Effector memory CD4-positive, alpha-beta T cell (primary cell): ENCODE data around the gene ZBTB45.

Experiments used
- DNase-seq, 3 donors: peaks; one replicate each; pipeline ENCODE4 v3.0.0-alpha.2; 2020
- H3K27ac ChIP-seq: 2 replicates; pipeline ENCODE4 v1.7.0; 2013; ENCODE audit warnings: mild to moderate bottlenecking, low read length, moderate library complexity; ENCODE audit not compliant: insufficient read depth, poor library complexity, severe bottlenecking
- H3K27me3 ChIP-seq: replicated peaks from 2 replicates; pipeline ENCODE4 v1.7.0; 2013; ENCODE audit warnings: mild to moderate bottlenecking, low read length; ENCODE audit not compliant: insufficient read depth, control insufficient read depth, poor library complexity, severe bottlenecking
- H3K36me3 ChIP-seq: 2 replicates; pipeline ENCODE4 v1.7.0; 2013; ENCODE audit warnings: mild to moderate bottlenecking, low read length, moderate library complexity; ENCODE audit not compliant: control insufficient read depth, insufficient read depth
- H3K4me1 ChIP-seq: 2 replicates; pipeline ENCODE4 v1.7.0; 2013; ENCODE audit warnings: low read length, mild to moderate bottlenecking; ENCODE audit not compliant: control insufficient read depth, insufficient read depth, poor library complexity, severe bottlenecking
- H3K4me3 ChIP-seq: 2 replicates; pipeline ENCODE4 v1.7.0; 2013; ENCODE audit warnings: low read length, low read depth, mild to moderate bottlenecking; ENCODE audit not compliant: insufficient read depth, poor library complexity, severe bottlenecking
- H3K9me3 ChIP-seq: 2 replicates; pipeline ENCODE4 v1.7.0; 2013; ENCODE audit warnings: mild to moderate bottlenecking, low read length, moderate library complexity; ENCODE audit not compliant: control insufficient read depth
- total RNA-seq, 3 donors: gene quantifications; one replicate each; lab custom pipeline; 2026; lab: John Stamatoyannopoulos, UW

Gene ZBTB45
- total RNA-seq = 6.2 to 12.0 (median 8.0) reads per million in 3 donors

DNA sequence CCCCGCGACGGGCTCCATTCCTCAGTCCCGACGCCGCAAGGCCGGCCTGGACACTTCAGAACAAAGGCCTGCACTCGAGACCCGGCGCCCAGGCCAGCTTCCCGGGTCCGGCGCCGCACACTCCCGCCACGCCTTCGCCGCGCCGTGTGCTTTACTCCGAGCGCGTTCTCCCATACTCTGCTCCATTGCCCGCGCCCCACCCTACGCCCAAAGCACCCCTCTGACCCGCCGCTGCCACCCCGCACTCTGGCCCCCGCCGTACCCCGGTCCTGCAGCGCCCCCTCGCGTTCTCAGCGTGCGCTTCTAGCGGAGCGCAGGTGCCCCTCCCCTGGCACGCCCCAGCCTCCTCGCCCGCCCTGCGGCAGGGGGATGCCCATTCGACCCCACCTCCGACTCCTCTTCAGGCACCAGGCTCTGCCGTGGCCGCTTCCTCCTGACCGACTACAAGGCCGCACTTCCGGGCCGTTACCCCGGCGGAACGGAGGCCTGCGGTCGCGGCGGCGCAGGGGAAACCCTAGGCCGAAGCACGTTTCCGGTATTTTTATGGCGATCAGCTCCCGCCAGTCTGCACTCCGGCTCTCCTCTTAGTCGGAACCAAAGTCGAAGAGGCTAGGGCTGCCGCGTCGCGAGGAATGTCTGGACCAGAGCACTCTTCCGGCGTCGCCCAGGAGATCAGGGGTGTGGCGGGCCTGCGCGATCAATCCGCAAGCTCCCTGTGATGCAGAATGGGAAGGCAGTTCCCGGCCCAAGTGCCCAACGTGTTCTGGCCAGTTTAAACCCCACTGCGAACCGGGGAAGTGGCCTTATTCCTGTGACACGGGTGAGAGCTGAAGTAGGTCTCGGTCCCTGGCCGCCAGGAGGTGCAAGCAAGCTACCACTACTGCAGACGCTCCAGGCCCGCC lies at the start of gene ZBTB45:
ZBTB45 (minus strand) TSS at position 456 of the 902 bp plus-strand sequence. CDS start 2,137 bp downstream, outside the sequence.
- peak; percentile 80 to 84 (median 84) for DNase-seq
- H3K27me3 ChIP-seq = no peaks in the 10 kb centered on the region
- H3K36me3 ChIP-seq = peaks cover 16% of the 10 kb centered on the region
- no peaks in the 10 kb centered on the region for H3K9me3 ChIP-seq
- H3K4me1 ChIP-seq = peaks cover 16% of the 10 kb centered on the region
- peak within 1 kb of the TSS; percentile 61 for H3K4me3 ChIP-seq
- H3K27ac ChIP-seq = peak within 1 kb of the TSS; percentile 73

DNA sequence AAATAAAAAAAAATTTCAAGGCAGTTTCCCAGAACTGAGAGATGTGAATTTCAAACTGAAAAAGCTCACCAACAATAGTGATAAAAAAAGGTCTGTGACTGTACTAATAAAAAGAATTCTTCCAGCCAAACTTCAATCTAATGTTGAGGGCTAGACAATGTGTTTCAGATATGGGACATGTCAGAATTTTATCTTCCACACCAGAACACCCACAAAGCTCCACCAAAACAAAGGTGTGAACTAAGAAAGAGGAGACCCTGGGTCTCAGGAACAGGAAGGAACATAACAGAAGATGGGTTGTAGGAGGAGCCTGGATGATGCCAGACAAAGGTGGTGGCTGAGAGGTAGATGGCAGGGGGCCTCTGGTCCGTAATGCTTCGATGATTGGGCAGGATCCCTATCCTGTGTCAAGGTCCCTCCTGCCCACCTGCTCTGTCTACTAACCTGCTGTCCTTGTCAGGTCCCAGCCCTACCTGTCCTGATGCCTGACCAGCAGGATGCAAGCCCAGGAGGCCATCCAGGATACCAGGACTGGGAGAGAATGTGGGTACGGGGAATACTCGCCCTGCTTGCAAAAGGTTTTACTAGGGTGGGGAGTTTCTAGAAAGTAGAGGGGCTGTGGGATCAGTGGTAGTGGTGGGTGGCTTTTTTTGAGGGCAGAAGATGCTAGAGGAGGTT lies 49.0 kb upstream of the ZBTB45 start:
- Histone ChIP-seq H3K4me1 (peaks cover 9% of the 10 kb centered on the region), H3K36me3 (peaks cover 4% of the 10 kb centered on the region), H3K27me3 (no peaks in the 10 kb centered on the region), H3K4me3 (no peak overlapping the region), H3K9me3 (no peaks in the 10 kb centered on the region), H3K27ac (no peak overlapping the region)
- DNase-seq = no peak

DNA sequence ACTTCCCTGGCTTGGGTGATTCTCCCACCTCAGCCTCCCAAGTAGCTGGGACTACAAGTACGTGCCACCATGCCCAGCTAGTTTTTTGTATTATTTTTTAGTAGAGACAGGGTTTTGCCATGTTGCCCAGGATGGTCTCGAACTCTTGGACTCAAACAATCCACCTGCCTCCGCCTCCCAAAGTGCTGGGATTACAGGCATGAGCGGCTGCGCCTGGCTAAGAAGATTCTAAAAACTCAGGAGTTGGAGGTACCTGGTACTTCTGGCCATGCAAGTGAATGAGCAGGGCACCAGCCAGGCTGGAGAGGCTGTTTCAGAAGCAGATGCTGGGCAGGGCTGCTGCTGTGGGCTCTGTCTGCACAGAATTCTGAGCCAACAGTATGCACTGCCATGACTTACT lies 47.4 kb upstream of the ZBTB45 start:
- H3K27ac ChIP-seq = no peak overlapping the region
- peaks cover 4% of the 10 kb centered on the region for H3K36me3 ChIP-seq
- no peak for DNase-seq
- no peaks in the 10 kb centered on the region for H3K27me3 ChIP-seq
- H3K4me1 ChIP-seq = peaks cover 15% of the 10 kb centered on the region
- no peaks in the 10 kb centered on the region for H3K9me3 ChIP-seq
- no peak overlapping the region for H3K4me3 ChIP-seq

DNA sequence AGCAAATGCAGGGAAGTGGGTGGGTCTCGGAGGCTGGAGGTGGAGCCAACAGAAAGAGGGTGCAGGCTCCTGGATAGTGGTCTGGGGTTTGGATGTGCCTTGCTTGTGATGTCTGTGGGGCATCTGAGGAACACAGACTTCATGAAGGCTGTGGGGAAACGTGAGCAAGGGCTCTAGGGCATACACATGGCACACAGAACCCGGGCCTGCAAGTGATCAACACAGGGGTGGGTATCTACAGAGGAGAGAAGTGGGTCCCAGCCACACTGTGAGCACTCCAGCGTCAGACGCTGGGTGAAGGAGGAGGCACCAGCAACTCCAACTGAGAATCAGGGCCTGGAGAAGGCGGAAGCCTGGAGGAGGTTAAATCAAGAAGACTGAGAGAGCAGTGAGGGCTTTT lies 44.2 kb upstream of the ZBTB45 start:
- DNase-seq = no peak
- H3K9me3 ChIP-seq = no peaks in the 10 kb centered on the region
- no peaks in the 10 kb centered on the region for H3K36me3 ChIP-seq
- H3K27me3 ChIP-seq = no peaks in the 10 kb centered on the region
- H3K4me3 ChIP-seq = no peak overlapping the region
- peaks cover 24% of the 10 kb centered on the region for H3K4me1 ChIP-seq
- H3K27ac ChIP-seq = no peak overlapping the region

DNA sequence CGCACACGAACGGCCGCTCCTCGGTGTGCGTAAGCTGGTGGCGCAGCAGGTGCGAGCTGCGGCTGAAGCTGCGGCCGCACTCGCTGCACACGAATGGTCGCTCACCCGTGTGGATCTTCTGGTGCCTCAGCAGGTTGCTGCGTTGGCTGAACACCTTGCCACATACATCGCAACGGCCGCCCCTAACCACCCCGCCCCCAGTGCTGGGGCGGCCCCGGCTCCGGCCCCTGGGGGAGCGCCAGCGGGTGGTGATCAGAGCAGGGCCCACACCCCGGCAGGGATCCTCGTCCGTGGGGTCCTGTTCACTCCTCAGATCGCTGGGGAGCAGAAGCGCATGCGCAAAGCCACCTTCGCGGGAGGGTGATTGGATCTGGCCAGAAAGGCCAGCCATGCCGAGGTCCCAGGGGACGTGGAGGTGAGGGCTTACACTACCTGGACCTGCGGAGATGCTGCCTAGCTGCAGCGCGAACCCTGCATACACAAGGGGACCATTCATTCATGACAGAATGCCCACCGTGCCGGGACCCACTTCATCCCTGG lies 43.5 kb upstream of the ZBTB45 start:
- peak overlapping the region; percentile 65 for H3K4me3 ChIP-seq
- no peaks in the 10 kb centered on the region for H3K9me3 ChIP-seq
- H3K27ac ChIP-seq = no peak overlapping the region
- H3K27me3 ChIP-seq = no peaks in the 10 kb centered on the region
- no peak for DNase-seq
- H3K4me1 ChIP-seq = peaks cover 24% of the 10 kb centered on the region
- no peaks in the 10 kb centered on the region for H3K36me3 ChIP-seq

DNA sequence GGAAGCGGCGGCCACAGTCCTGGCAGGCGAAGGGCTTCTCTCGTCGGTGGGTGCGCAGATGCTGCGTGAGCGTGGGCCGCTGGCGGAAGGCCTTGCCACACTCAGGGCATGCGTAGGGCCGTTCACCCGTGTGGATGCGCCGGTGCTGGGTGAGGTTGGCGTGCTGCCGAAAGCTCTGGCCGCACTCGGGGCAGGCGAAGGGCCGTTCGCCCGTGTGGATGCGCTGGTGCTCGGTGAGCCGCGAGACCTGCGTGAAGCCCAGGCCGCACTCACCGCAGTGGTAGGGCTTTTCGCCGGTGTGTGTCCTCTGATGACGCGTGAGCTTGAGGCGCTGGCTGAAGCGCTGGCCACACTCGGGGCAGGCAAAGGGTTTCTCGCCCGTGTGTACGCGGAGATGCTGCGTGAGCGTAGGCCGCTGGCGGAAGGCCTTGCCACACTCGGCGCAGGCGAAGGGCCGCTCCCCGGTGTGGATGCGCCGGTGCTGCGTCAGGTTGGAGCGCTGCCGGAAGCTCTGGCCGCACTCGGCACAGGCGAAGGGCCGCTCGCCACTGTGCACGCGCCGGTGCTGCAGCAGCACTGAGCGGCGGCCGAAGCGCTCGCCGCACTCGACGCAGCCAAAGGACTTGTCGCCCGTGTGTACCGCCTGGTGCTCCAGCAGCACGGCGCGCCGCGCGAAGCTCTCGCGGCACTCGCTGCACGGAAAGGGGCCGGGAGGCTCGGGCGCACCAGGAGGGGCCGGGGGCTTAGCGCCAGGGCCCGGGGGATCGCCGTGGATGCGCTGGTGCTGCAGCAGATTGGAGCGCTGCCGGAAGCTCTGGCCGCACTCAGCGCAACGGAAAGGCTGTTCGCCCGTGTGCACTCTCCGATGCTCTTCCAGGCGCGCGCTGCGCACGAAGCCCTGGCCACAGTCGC lies 42.8 kb upstream of the ZBTB45 start:
- Histone ChIP-seq H3K4me3 (peak overlapping the region; percentile 65), H3K27ac (peak overlapping the region; percentile 21), H3K36me3 (no peaks in the 10 kb centered on the region), H3K4me1 (peaks cover 27% of the 10 kb centered on the region), H3K27me3 (no peaks in the 10 kb centered on the region), H3K9me3 (no peaks in the 10 kb centered on the region)
- no peak for DNase-seq

DNA sequence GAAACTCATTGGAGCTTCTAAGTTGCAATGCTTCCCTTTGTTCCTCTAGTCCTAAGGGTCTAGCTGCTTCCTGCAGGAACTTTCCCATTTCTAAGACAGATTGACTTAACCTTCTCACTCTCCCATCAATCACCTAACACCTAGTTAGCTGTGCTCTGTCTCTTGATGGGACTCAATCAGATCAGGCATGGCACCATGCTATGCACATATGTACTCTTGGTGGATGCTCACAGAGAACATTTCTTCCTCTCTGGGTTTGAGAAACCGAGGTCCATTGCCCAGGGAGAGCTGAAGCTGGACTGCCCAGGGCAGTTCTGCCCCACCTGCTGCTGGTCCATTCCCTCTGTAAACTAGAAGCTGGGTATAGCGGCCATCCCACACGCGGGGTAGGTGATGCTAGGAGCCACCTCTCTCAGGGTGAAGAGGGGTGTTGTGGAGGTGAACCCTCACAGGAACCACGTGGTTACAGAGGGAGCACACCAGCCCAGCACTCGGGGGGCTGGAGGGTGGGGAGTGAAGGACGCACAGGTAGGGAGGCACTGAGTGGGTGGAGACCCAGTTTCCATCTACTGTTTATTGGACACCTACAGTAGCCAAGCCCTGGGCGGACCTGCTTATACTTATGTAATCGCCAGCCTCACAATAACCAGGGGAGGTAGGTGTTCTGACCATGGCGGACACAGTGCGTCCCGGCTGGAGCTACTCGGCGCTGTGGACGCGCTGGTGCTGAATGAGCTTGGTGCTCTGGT lies 41.9 kb upstream of the ZBTB45 start:
- DNase-seq = no peak
- H3K27ac ChIP-seq = peak overlapping the region; percentile 21
- H3K4me3 ChIP-seq = peak overlapping the region; percentile 65
- H3K4me1 ChIP-seq = peaks cover 35% of the 10 kb centered on the region
- H3K27me3 ChIP-seq = no peaks in the 10 kb centered on the region
- H3K36me3 ChIP-seq = peaks cover 6% of the 10 kb centered on the region
- H3K9me3 ChIP-seq = no peaks in the 10 kb centered on the region

DNA sequence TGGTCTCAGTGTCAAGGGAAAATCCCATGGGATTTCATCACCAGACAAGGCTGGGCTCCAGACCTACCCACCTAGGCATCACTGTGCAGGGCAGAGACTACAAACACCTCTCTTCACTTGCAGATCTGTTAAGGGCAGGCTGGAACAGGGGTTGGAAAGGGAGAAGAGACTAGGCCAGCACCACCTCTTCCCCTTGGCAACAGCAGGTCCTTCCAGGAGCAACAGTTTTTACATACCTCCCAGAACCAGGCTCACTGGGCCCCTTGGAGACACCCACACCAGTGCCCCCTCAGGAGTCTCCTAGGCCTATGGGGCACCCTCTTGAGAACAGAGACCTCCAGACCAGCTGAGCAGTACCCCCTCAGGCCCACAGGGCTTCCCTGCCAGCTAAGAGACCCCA lies 41.3 kb upstream of the ZBTB45 start:
- Histone ChIP-seq H3K9me3 (no peaks in the 10 kb centered on the region), H3K4me3 (no peak overlapping the region), H3K36me3 (peaks cover 11% of the 10 kb centered on the region), H3K4me1 (peaks cover 40% of the 10 kb centered on the region), H3K27me3 (no peaks in the 10 kb centered on the region), H3K27ac (peak overlapping the region; percentile 95)
- no peak for DNase-seq
